Endothelial cell of umbilical vein (primary cell): Measurements from ENCODE around the gene IFNA8. TPM values are rescaled to one million over a fixed set of nuclear protein-coding genes. Genes with fewer than 3 reads are reported as not detected.
"Not testable (repeated sequence)": the region's sequence is repeated elsewhere in the genome, so short reads cannot be mapped to it uniquely, and the experiment has no call there.

ENCODE experiments used
- BruUV-seq: library from RNA; stranded (reverse); fragments of 400-500 nt; replicated peaks from 2 replicates; lab custom pipeline; 2021; lab: Mats Ljungman, UMichigan
- CTCF ChIA-PET: fragments of 300-600, 350-600 bp; sonication (Branson Sonifier 250); formaldehyde crosslinking; loops from one replicate; lab custom pipeline; 2021; ENCODE audit warnings: antibody characterized with exemption, inconsistent platforms; lab: Charles Lee
- POLR2A ChIA-PET: fragments of 300-600, 350-600 bp; sonication (Branson Sonifier 250); formaldehyde crosslinking; loops from one replicate; lab custom pipeline; 2021; ENCODE audit warnings: antibody characterized with exemption, inconsistent platforms; lab: Charles Lee
- DNase-seq: peaks from one replicate; pipeline ENCODE4 v3.0.0-alpha.2; 2011; ENCODE audit warnings: low read depth, low spot score
- FAIRE-seq: peaks from 2 replicates; lab custom pipeline; 2011; peaks lifted over from hg19 to GRCh38; lab: Jason Lieb, UNC
- H2AFZ ChIP-seq: 2 replicates; pipeline ENCODE4 v1.6.0; 2012; ENCODE audit warnings: low read depth, low read length, control low read depth, inconsistent platforms
- H3K27ac ChIP-seq: 2 replicates; pipeline ENCODE4 v1.5.1; 2011; ENCODE audit warnings: low read depth, mild to moderate bottlenecking, control low read depth, low read length, moderate library complexity; ENCODE audit not compliant: insufficient read depth
- H3K27me3 ChIP-seq, 2 experiments: 2 replicates each; pipeline versions ENCODE4 v1.6.0 to v1.6.1; 2011; ENCODE audit warnings: low read length in 2 of 2, mixed read lengths in 1 of 2; ENCODE audit not compliant: control insufficient read depth in 2 of 2, insufficient read depth in 2 of 2
- H3K36me3 ChIP-seq, 2 experiments: 2 replicates in 1 of 2; 3 replicates in 1 of 2; pipeline ENCODE4 v1.5.1; 2011; ENCODE audit warnings: low read length in 2 of 2, mild to moderate bottlenecking in 1 of 2, moderate library complexity in 1 of 2; ENCODE audit not compliant: control insufficient read depth in 2 of 2, insufficient read depth in 2 of 2; ENCODE audit errors: extremely low read depth in 1 of 2
- H3K4me1 ChIP-seq: 3 replicates; pipeline ENCODE4 v1.5.1; 2011; ENCODE audit warnings: mild to moderate bottlenecking, low read length; ENCODE audit not compliant: control insufficient read depth, insufficient read depth; ENCODE audit errors: extremely low read depth
- H3K4me2 ChIP-seq: 2 replicates; pipeline ENCODE4 v1.6.1; 2011; ENCODE audit warnings: low read length, control low read depth, mixed read lengths; ENCODE audit not compliant: insufficient read depth
- H3K4me3 ChIP-seq, 3 experiments: fragments of 200-600 bp in 1 of 3; sonication (generic), shearing (Covaris generic) in 1 of 3; replicated peaks in 1 of 3; 2 replicates each; pipeline ENCODE4 v1.5.1; 2011 to 2016; ENCODE audit warnings: control low read depth in 3 of 3, low read length in 3 of 3, mild to moderate bottlenecking in 2 of 3, inconsistent platforms in 1 of 3, low read depth in 1 of 3, moderate library complexity in 1 of 3; ENCODE audit not compliant: insufficient read depth in 1 of 3
- H3K79me2 ChIP-seq: 2 replicates; pipeline ENCODE4 v1.6.0; 2012; ENCODE audit warnings: low read length, inconsistent platforms; ENCODE audit not compliant: control insufficient read depth, insufficient read depth
- H3K9ac ChIP-seq: replicated peaks from 2 replicates; pipeline ENCODE3; 2011; ENCODE audit warnings: low read length, control low read depth; ENCODE audit not compliant: insufficient read depth; ENCODE audit errors: extremely low read depth
- H3K9me1 ChIP-seq: replicated peaks from 3 replicates; pipeline ENCODE4 v1.6.0; 2011; ENCODE audit warnings: mild to moderate bottlenecking, low read length; ENCODE audit not compliant: control insufficient read depth, insufficient read depth; ENCODE audit errors: extremely low read depth
- H3K9me3 ChIP-seq: replicated peaks from 2 replicates; pipeline ENCODE4 v1.5.1; 2012; ENCODE audit warnings: low read length, inconsistent platforms; ENCODE audit not compliant: control insufficient read depth, insufficient read depth
- H4K20me1 ChIP-seq: replicated peaks from 2 replicates; pipeline ENCODE3; 2011; ENCODE audit warnings: mild to moderate bottlenecking, low read length; ENCODE audit not compliant: control insufficient read depth, insufficient read depth; ENCODE audit errors: extremely low read depth
- EZH2 ChIP-seq: IDR thresholded peaks from 2 replicates; pipeline ENCODE4 v1.6.1; 2012; ENCODE audit warnings: borderline replicate concordance, low read depth, mild to moderate bottlenecking, moderate library complexity, low read length, inconsistent platforms; ENCODE audit not compliant: severe bottlenecking
- FOS ChIP-seq: IDR thresholded peaks from 2 replicates; pipeline ENCODE4 v1.6.1; 2011; ENCODE audit warnings: mild to moderate bottlenecking, low read length, moderate library complexity, borderline replicate concordance; ENCODE audit not compliant: insufficient read depth
- GATA2 ChIP-seq: IDR thresholded peaks from 2 replicates; pipeline ENCODE4 v1.7.0; 2011; ENCODE audit warnings: low read depth, mild to moderate bottlenecking, moderate library complexity, mixed read lengths, low read length; ENCODE audit not compliant: insufficient read length, insufficient read depth
- JUN ChIP-seq: IDR thresholded peaks from 2 replicates; pipeline ENCODE4 v1.6.1; 2011; ENCODE audit warnings: borderline replicate concordance, low read depth; ENCODE audit not compliant: insufficient read length, insufficient read depth
- MYC ChIP-seq: IDR thresholded peaks from one replicate; pipeline ENCODE4 v1.6.1; 2011; ENCODE audit warnings: mild to moderate bottlenecking, low read depth, low read length
- POLR2A ChIP-seq: IDR thresholded peaks from 2 replicates; pipeline ENCODE4 v1.6.1; 2012; ENCODE audit warnings: low read depth, mild to moderate bottlenecking, control low read depth, low read length
- POLR2AphosphoS5 ChIP-seq: IDR thresholded peaks from 2 replicates; pipeline ENCODE4 v1.6.1; 2012; ENCODE audit warnings: low read depth, mild to moderate bottlenecking, control low read depth, low read length, moderate library complexity; ENCODE audit not compliant: insufficient read depth
- dilution Hi-C: fragments of 300-500 bp; cut with MboI; formaldehyde crosslinking; loops from one replicate; pipeline ENCODE4 v1.15.0; 2019; ENCODE audit warnings: low sequenced_read_pairs; ENCODE audit not compliant: extremely low pct_ligation_motif_present
- intact Hi-C: fragments of 100-400 bp; cut with micrococcal nuclease; formaldehyde crosslinking; loops from one replicate; pipeline ENCODE4 v1.10.0; 2022
- polyA plus RNA-seq, 4 experiments: library from polyadenylated mRNA; depleted of rRNA in 3 of 4; stranded (reverse) in 3 of 4; unstranded in 1 of 4; fragments of >200 nt; gene quantifications; 2 replicates each; pipeline versions ENCODE4 v1.2.1 to v1.2.3, GENCODE V29; 2011 to 2012; ENCODE audit warnings: missing spikeins in 1 of 4
- total RNA-seq: library from RNA; stranded (reverse); gene quantifications from 2 replicates; pipeline ENCODE4 v1.2.3, GENCODE V29; 2021
- TF ChIP-seq, protein P1 (sequence below): IDR thresholded peaks from 2 replicates; pipeline ENCODE4 v1.6.1; 2011; ENCODE audit not compliant: insufficient read depth, insufficient read length
- TF ChIP-seq, protein P2 (sequence below), 2 donors: IDR thresholded peaks; 1 replicate in 1 of 2; 2 replicates in 1 of 2; pipeline ENCODE4 v1.5.1; 2011; ENCODE audit warnings: low read length in 2 of 2, mild to moderate bottlenecking in 2 of 2, moderate library complexity in 2 of 2, control low read depth in 1 of 2, inconsistent platforms in 1 of 2, low read depth in 1 of 2; ENCODE audit not compliant: insufficient read depth in 1 of 2; ENCODE audit errors: extremely low read depth in 1 of 2

Gene IFNA8
- total and polyA plus RNA-seq, 2 donors (not counting 3 experiments of a cell fraction or from before 2014, with no cell fraction given): not detected

DNA sequence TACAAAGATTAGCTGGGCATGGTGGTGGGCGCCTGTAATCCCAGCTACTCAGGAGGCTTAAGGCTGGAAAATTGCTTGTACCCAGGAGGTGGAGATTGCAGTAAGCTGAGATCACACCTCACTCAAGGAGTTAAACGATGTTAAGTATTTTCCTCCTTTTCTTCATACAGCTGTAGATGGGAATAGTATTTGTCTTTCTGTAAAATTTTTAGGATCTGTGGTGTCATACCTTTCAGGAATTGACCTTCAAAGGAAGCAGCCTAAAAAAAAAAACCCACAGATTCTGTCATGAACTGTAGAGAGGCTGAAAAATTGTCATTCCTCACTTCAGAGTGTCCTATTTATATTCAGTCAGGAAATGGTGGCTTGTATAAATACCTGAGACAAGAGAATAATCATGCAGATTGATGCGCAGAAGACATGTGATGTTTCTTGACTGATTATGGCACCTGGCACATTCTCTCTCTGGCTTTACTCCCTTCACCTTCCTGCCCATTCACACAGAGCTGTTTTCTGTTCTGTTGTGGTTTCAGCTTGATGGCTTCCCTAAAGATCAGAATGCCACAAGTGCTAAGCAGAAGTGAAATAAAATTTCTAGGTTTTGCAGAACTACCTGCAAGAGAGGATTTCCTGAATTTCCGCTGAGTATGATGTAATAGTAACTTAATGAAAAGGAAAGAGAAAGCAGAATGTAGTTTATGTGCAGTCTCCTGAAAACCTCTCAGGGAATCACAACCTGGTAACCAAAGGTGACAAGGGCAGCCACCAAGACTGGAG, 35.1 kb downstream of the IFNA8 start:
- dilution Hi-C loops (no loop called here), intact Hi-C loops (no loop called here)
- BruUV-seq: no TSS peak
- Histone ChIP-seq H2AFZ (no peak overlapping the region), H3K27me3 (peaks cover 1 to 20% of the 10 kb centered on the region in 2 experiments), H3K9me3 (no peaks in the 10 kb centered on the region), H4K20me1 (no peaks in the 10 kb centered on the region), H3K9ac (no peak overlapping the region), H3K27ac (no peak overlapping the region), H3K4me2 (no peak overlapping the region), H3K9me1 (no peaks in the 10 kb centered on the region), H3K4me3 (no peak overlapping the region), H3K79me2 (no peaks in the 10 kb centered on the region), H3K36me3 (no peaks in the 10 kb centered on the region), H3K4me1 (no peaks in the 10 kb centered on the region)
- no peak for FAIRE-seq
- CTCF ChIA-PET: interaction anchor here (1.4 to 2.5 kb wide), 2 partner anchors 9 to 22 kb away, joined by 3 to 14 read pairs; no protein-coding TSS in a partner anchor
- DNase-seq: no peak
- TF ChIP-seq POLR2AphosphoS5 (no peak), FOS (no peak), EZH2 (no peak), POLR2A (no peak), JUN (no peak), GATA2 (no peak), MYC (no peak)
- TF ChIP-seq, protein P1, sequence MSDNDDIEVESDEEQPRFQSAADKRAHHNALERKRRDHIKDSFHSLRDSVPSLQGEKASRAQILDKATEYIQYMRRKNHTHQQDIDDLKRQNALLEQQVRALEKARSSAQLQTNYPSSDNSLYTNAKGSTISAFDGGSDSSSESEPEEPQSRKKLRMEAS: no peak
- TF ChIP-seq, protein P2, sequence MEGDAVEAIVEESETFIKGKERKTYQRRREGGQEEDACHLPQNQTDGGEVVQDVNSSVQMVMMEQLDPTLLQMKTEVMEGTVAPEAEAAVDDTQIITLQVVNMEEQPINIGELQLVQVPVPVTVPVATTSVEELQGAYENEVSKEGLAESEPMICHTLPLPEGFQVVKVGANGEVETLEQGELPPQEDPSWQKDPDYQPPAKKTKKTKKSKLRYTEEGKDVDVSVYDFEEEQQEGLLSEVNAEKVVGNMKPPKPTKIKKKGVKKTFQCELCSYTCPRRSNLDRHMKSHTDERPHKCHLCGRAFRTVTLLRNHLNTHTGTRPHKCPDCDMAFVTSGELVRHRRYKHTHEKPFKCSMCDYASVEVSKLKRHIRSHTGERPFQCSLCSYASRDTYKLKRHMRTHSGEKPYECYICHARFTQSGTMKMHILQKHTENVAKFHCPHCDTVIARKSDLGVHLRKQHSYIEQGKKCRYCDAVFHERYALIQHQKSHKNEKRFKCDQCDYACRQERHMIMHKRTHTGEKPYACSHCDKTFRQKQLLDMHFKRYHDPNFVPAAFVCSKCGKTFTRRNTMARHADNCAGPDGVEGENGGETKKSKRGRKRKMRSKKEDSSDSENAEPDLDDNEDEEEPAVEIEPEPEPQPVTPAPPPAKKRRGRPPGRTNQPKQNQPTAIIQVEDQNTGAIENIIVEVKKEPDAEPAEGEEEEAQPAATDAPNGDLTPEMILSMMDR (IDR thresholded peaks at IDR 0.05; ENCODE audit: extremely low read depth in 1 of 2, insufficient read depth in 1 of 2, low read depth in 1 of 2, low read length in 2 of 2): no peak
- POLR2A ChIA-PET: no interaction called here

DNA sequence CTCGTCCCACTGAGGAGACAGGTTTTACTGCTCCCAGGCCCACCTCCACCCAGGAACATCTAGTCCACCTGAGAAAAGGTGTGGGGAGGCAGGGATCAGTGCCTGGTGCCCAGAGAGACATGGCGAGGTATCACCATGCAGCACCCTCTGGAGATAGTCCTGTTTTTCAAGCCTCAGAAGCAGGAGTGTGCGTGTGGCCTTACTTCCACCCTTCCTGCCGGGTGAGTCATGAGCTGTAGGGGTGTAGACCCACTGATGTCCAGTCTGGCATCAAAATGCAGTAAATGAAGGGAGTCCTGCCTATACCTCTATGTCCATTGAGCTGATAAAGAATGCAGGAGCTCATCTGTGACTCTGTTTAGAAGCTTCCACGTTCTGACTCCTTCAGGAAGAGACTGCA, 40.4 kb downstream of the IFNA8 start:
- H3K4me2 ChIP-seq, POLR2A ChIA-PET, DNase-seq, dilution Hi-C loops, H2AFZ ChIP-seq, H3K4me1 ChIP-seq, H3K79me2 ChIP-seq, FAIRE-seq, H3K36me3 ChIP-seq, H3K9ac ChIP-seq, H3K9me3 ChIP-seq, H3K9me1 ChIP-seq, intact Hi-C loops, H3K27ac ChIP-seq, BruUV-seq, H3K4me3 ChIP-seq, H4K20me1 ChIP-seq: not testable (repeated sequence)
- H3K27me3 ChIP-seq: peaks cover 1 to 17% of the 10 kb centered on the region in 2 experiments
- CTCF ChIA-PET: interaction anchor here (1.6 kb wide), 1 partner anchor 15 kb away, joined by 5 read pairs; no protein-coding TSS in a partner anchor
